OCI-LY3 (cell line): ENCODE data around the gene MSTN.

ENCODE experiments used
- H2AFZ ChIP-seq: fragments of 200-600, 300-600 bp; shearing (Covaris generic); 2 replicates; pipeline ENCODE4 v1.6.0; 2014; ENCODE audit warnings: antibody characterized with exemption, low read depth, low read length
- H3K27ac ChIP-seq: fragments of 200-600, 300-600 bp; sonication (generic); 2 replicates; pipeline ENCODE4 v1.5.1; 2014; ENCODE audit warnings: mild to moderate bottlenecking, low read length, moderate library complexity, mixed read lengths
- H3K27me3 ChIP-seq: fragments of 200-600, 300-600 bp; sonication (generic); 2 replicates; pipeline ENCODE4 v1.6.1; 2014; ENCODE audit warnings: low read depth, low read length, mixed read lengths
- H3K36me3 ChIP-seq: fragments of 200-600, 300-600 bp; sonication (generic); replicated peaks from 2 replicates; pipeline ENCODE3; 2014; ENCODE audit warnings: low read depth, low read length, mixed read lengths
- H3K4me1 ChIP-seq: fragments of 300-600, 200-600 bp; sonication (generic); 2 replicates; pipeline ENCODE4 v1.6.1; 2014; ENCODE audit warnings: low read length, mixed read lengths
- H3K4me2 ChIP-seq: fragments of 200-600, 300-600 bp; sonication (generic); 2 replicates; pipeline ENCODE4 v1.6.1; 2014; ENCODE audit warnings: low read length, mixed read lengths
- H3K4me3 ChIP-seq: fragments of 300-600, 200-600 bp; sonication (generic); 2 replicates; pipeline ENCODE4 v1.5.1; 2014; ENCODE audit warnings: antibody characterized with exemption, mild to moderate bottlenecking, low read length, moderate library complexity
- H3K79me2 ChIP-seq: fragments of 300-600, 200-600 bp; shearing (Covaris generic); 2 replicates; pipeline ENCODE4 v1.6.1; 2014; ENCODE audit warnings: mild to moderate bottlenecking, low read length, mixed read lengths
- H3K9ac ChIP-seq: fragments of 300-600, 200-600 bp; shearing (Covaris generic); 2 replicates; pipeline ENCODE4 v1.6.0; 2014; ENCODE audit warnings: mild to moderate bottlenecking, low read length, moderate library complexity
- H3K9me3 ChIP-seq: fragments of 200-600, 300-600 bp; shearing (Covaris generic); 2 replicates; pipeline ENCODE4 v1.6.1; 2014; ENCODE audit warnings: low read length, mixed read lengths; ENCODE audit not compliant: insufficient read depth
- H4K20me1 ChIP-seq: fragments of 200-600, 300-600 bp; sonication (generic); 2 replicates; pipeline ENCODE4 v1.6.1; 2016; ENCODE audit warnings: low read length, mixed read lengths; ENCODE audit not compliant: insufficient read depth
- EZH2phosphoT487 ChIP-seq: fragments of 200-600 bp; shearing (Covaris generic); IDR thresholded peaks from 2 replicates; pipeline ENCODE4 v1.6.1; 2018; ENCODE audit warnings: antibody characterized with exemption, mixed run types, low read depth
- TF ChIP-seq, protein P1 (sequence below): fragments of 200-600, 300-600 bp; sonication (generic); IDR thresholded peaks from 2 replicates; pipeline ENCODE4 v1.5.1; 2014; ENCODE audit warnings: antibody characterized with exemption, low read length, low read depth

Gene MSTN

DNA sequence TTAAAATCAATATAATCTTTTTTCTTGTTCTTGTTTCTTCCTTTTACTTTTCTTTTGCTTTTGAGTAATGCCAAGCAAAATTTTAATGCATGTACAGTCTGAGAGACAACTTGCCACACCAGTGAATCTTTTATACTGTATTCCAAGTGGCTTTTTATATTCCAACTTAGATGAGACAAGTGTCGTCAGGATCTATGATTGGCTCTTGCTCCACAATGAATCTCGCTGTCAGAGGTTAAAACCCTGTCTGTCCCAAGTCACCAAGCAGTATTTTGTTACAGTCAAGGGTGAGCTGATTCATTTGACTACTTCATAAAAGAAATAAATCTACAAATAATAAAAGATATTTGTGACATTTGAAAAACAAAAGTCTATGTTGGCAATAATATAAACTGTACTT is at the start of gene MSTN:
MSTN (minus strand) TSS at position 129 of the 400 bp plus-strand sequence. CDS start 133 bp downstream, outside the sequence.
- Histone ChIP-seq H3K9ac (no peak within 1 kb of the TSS), H2AFZ (no peak within 1 kb of the TSS), H4K20me1 (no peaks in the 10 kb centered on the region), H3K9me3 (no peaks in the 10 kb centered on the region), H3K27me3 (no peaks in the 10 kb centered on the region), H3K79me2 (no peaks in the 10 kb centered on the region), H3K4me1 (no peaks in the 10 kb centered on the region), H3K4me2 (no peak within 1 kb of the TSS), H3K4me3 (no peak within 1 kb of the TSS), H3K36me3 (no peaks in the 10 kb centered on the region), H3K27ac (no peak within 1 kb of the TSS)
- TF ChIP-seq, protein P1, sequence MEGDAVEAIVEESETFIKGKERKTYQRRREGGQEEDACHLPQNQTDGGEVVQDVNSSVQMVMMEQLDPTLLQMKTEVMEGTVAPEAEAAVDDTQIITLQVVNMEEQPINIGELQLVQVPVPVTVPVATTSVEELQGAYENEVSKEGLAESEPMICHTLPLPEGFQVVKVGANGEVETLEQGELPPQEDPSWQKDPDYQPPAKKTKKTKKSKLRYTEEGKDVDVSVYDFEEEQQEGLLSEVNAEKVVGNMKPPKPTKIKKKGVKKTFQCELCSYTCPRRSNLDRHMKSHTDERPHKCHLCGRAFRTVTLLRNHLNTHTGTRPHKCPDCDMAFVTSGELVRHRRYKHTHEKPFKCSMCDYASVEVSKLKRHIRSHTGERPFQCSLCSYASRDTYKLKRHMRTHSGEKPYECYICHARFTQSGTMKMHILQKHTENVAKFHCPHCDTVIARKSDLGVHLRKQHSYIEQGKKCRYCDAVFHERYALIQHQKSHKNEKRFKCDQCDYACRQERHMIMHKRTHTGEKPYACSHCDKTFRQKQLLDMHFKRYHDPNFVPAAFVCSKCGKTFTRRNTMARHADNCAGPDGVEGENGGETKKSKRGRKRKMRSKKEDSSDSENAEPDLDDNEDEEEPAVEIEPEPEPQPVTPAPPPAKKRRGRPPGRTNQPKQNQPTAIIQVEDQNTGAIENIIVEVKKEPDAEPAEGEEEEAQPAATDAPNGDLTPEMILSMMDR: no peak
- no peak for TF ChIP-seq EZH2phosphoT487

DNA sequence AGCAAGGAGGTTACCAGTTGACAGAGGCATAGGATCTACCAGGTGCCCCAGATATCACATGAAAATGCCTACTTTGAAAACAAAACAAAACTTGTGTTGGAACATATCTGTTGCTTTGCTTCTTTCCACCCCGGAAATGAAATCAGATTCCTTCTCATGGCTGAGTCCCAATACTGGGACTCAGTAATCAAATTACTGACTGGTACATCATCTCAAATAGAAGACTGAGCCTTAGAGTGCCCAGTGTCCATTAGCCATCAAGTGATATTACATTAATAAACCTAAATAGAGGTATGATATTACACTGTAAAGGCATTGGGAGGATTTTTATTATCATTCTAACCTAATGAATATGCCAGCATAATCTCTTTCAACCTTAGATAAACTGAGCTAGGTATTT is 48.6 kb upstream of the MSTN start:
- Histone ChIP-seq H2AFZ (no peak overlapping the region), H3K4me1 (no peaks in the 10 kb centered on the region), H3K36me3 (no peaks in the 10 kb centered on the region), H3K27me3 (no peaks in the 10 kb centered on the region), H3K9me3 (no peaks in the 10 kb centered on the region), H4K20me1 (no peaks in the 10 kb centered on the region), H3K4me3 (no peak overlapping the region), H3K4me2 (no peak overlapping the region), H3K79me2 (no peaks in the 10 kb centered on the region), H3K9ac (no peak overlapping the region), H3K27ac (no peak overlapping the region)
- TF ChIP-seq, protein P1: no peak
- TF ChIP-seq EZH2phosphoT487: no peak

DNA sequence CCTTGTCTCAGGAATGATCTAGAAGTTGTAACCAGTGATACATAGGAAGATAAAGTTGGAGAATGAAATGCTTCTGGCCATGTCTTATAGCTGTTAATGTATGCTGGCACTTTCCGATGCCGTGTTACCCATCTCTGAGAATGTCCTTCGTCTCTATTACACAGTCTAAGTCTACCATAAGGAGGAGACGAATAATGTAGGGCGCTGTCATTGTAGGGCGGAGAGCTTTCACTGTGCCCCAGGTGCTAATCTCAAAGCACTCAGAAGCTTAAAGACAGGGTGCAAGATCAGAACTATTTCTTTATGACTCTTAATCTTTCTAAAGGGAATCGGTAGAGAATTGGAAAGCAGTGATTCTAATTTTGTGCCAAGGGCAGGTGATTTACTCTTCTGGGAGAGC is 48.2 kb upstream of the MSTN start:
- no peak overlapping the region for H3K4me3 ChIP-seq
- no peaks in the 10 kb centered on the region for H3K9me3 ChIP-seq
- TF ChIP-seq, protein P1: no peak
- no peak for TF ChIP-seq EZH2phosphoT487
- no peaks in the 10 kb centered on the region for H3K4me1 ChIP-seq
- no peaks in the 10 kb centered on the region for H4K20me1 ChIP-seq
- no peak overlapping the region for H3K9ac ChIP-seq
- no peaks in the 10 kb centered on the region for H3K36me3 ChIP-seq
- no peak overlapping the region for H3K27ac ChIP-seq
- no peaks in the 10 kb centered on the region for H3K27me3 ChIP-seq
- H3K79me2 ChIP-seq: no peaks in the 10 kb centered on the region
- H3K4me2 ChIP-seq: no peak overlapping the region
- H2AFZ ChIP-seq: no peak overlapping the region

DNA sequence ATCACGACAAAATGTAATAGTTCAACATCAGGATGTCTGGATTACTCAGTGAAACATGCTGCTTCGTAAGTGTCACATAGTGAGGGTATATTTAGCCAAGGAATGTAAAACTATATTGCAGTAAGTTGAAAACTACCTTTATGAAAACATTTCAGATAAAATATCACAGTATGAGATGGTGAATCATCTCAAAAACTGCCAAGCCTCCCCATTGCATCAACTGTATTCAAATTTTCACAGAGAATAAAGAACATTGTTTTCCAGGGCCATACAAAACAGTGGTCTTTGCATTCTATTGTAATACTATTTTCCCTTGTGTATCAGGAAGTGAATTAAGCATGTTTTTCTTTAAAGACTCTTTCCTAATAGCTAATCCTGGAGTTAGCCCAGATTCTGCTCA is 47.6 kb upstream of the MSTN start:
- Histone ChIP-seq H3K9ac (no peak overlapping the region), H3K36me3 (no peaks in the 10 kb centered on the region), H3K4me1 (no peaks in the 10 kb centered on the region), H3K4me3 (no peak overlapping the region), H3K79me2 (no peaks in the 10 kb centered on the region), H3K9me3 (no peaks in the 10 kb centered on the region), H4K20me1 (no peaks in the 10 kb centered on the region), H2AFZ (no peak overlapping the region), H3K27me3 (no peaks in the 10 kb centered on the region), H3K4me2 (no peak overlapping the region), H3K27ac (no peak overlapping the region)
- no peak for TF ChIP-seq EZH2phosphoT487
- TF ChIP-seq, protein P1: no peak
